ENCODE results near the gene PARD6G. TPM values are rescaled to one million over a fixed set of nuclear protein-coding genes. Genes with fewer than 3 reads are reported as not detected.

The PARD6G gene
- total and polyA plus RNA-seq, 4 experiments from 2014 or later: 0.13 to 1.3 (median 0.28) TPM; not detected in 1

- H3K27ac ChIP-seq (ENCODE audit: low read depth, low read length): no peak overlapping the region
Observed at GRCh38 chr18:80178935-80179818, 68.1 kb downstream of the PARD6G start.

GRCh38 chr18:80177128-80177527 is 70.2 kb downstream of the PARD6G start:
- H3K27ac ChIP-seq (ENCODE audit: low read depth, low read length): no peak overlapping the region
- POLR2A ChIA-PET (ENCODE audit: partially characterized antibody): no interaction called here
- no peaks in the 10 kb centered on the region for H3K27me3 ChIP-seq (ENCODE audit: insufficient read depth, low read length)
- intact Hi-C loops (cut with micrococcal nuclease): no loop called here
- DNase-seq: no peak
- Mint-ChIP-seq H3K9me3 (no peaks in the 10 kb centered on the region), H3K4me3 (no peak overlapping the region), H3K4me1 (peaks cover 14 to 17% (median 15%) of the 10 kb centered on the region in 4 donors), H3K27ac (peak overlapping the region in 3 of 7 donors; percentile 3 to 53 (median 18)), H3K27me3 (peaks cover 8 to 18% of the 10 kb centered on the region in 2 donors), H3K36me3 (no peaks in the 10 kb centered on the region)
- H3K36me3 ChIP-seq (ENCODE audit: insufficient read depth, low read length): no peaks in the 10 kb centered on the region
- no peaks in the 10 kb centered on the region for H3K9me3 ChIP-seq (ENCODE audit: control insufficient read depth in 1 of 2, low read length in 2 of 2)
- peaks cover 18% of the 10 kb centered on the region for H3K4me1 ChIP-seq (ENCODE audit: insufficient read depth, low read length)
- H3K4me3 ChIP-seq (ENCODE audit: low read length in 2 of 2): no peak overlapping the region
- CTCF ChIA-PET (ENCODE audit: partially characterized antibody): no interaction called here

More at GRCh38 chr18:80178935-80179818, 68.1 kb downstream of the PARD6G start:
- Mint-ChIP-seq H3K36me3 (no peaks in the 10 kb centered on the region), H3K27me3 (peaks cover 3 to 10% of the 10 kb centered on the region in 2 donors), H3K4me3 (no peak overlapping the region), H3K27ac (peak overlapping the region in 1 of 7 donors; percentile 37), H3K9me3 (no peaks in the 10 kb centered on the region), H3K4me1 (peaks cover 14 to 17% (median 15%) of the 10 kb centered on the region in 4 donors)
- POLR2A ChIA-PET (ENCODE audit: partially characterized antibody): no interaction called here
- Histone ChIP-seq H3K27me3 (ENCODE audit: insufficient read depth, low read length) (no peaks in the 10 kb centered on the region), H3K9me3 (ENCODE audit: control insufficient read depth in 1 of 2, low read length in 2 of 2) (no peaks in the 10 kb centered on the region), H3K36me3 (ENCODE audit: insufficient read depth, low read length) (no peaks in the 10 kb centered on the region), H3K4me3 (ENCODE audit: low read length in 2 of 2) (no peak overlapping the region), H3K4me1 (ENCODE audit: insufficient read depth, low read length) (peaks cover 15% of the 10 kb centered on the region)
- CTCF ChIA-PET (ENCODE audit: partially characterized antibody): no interaction called here
- intact Hi-C loops (cut with micrococcal nuclease): no loop called here
- no peak for DNase-seq

DNA sequence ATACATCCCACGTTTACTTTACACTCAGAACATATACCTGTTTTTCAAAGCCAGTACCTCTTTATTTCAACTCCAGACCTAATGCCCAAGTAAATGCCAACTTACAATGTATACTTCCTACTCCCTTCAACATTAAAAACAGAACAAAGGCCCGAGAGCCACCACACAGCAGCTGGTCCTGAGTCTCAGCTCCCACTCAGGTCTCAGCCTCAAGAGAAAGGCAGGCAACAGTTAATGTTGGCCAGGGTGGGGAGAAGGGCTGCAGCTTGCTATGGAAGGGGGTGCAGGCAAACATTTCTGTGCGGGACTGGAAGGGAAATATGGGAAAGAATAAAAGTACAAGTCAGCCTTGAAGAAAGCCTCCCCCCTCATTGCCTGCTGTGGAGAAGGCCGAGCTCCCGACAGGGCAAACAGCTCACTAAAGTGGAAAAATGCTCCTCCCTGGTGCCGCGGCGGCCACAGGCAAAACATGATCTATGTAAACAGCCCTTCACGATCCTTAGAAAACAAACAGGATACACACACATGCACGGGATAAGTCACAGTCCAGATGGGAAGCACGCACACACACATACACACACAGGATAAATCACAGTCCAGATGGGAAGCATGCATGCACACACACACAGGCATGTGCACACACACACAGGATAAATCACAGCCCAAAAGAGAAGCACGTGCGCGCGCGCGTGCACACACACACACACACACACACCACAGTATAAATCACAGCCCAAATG is 70.8 kb downstream of the PARD6G start:
- Histone ChIP-seq H3K4me1 (ENCODE audit: insufficient read depth, low read length) (peaks cover 18% of the 10 kb centered on the region), H3K9me3 (ENCODE audit: control insufficient read depth in 1 of 2, low read length in 2 of 2) (no peaks in the 10 kb centered on the region), H3K4me3 (ENCODE audit: low read length in 2 of 2) (no peak overlapping the region), H3K27me3 (ENCODE audit: insufficient read depth, low read length) (no peaks in the 10 kb centered on the region), H3K27ac (ENCODE audit: low read depth, low read length) (no peak overlapping the region), H3K36me3 (ENCODE audit: insufficient read depth, low read length) (no peaks in the 10 kb centered on the region)
- peaks cover 11 to 21% of the 10 kb centered on the region in 2 donors for H3K27me3 Mint-ChIP-seq
- peaks cover 17 to 23% (median 18%) of the 10 kb centered on the region in 4 donors for H3K4me1 Mint-ChIP-seq
- intact Hi-C loops (cut with micrococcal nuclease): no loop called here
- no peak for DNase-seq
- no peaks in the 10 kb centered on the region for H3K9me3 Mint-ChIP-seq
- CTCF ChIA-PET (ENCODE audit: partially characterized antibody): interaction anchor here (0.7 kb wide), 1 partner anchor 17 kb away, joined by 3 read pairs; no protein-coding TSS in a partner anchor
- H3K4me3 Mint-ChIP-seq: peak overlapping the region in 1 of 8 donors; percentile 3
- POLR2A ChIA-PET (ENCODE audit: partially characterized antibody): no interaction called here
- no peaks in the 10 kb centered on the region for H3K36me3 Mint-ChIP-seq
- peak overlapping the region in 6 of 7 donors; percentile 38 to 96 (median 66) for H3K27ac Mint-ChIP-seq

GRCh38 chr18:80175451-80176204 is 71.7 kb downstream of the PARD6G start:
- CTCF ChIA-PET (ENCODE audit: partially characterized antibody): interaction anchor here (0.7 kb wide), 1 partner anchor 16 kb away, joined by 3 read pairs; no protein-coding TSS in a partner anchor
- Histone ChIP-seq H3K4me3 (ENCODE audit: low read length in 2 of 2) (no peak overlapping the region), H3K4me1 (ENCODE audit: insufficient read depth, low read length) (peaks cover 18% of the 10 kb centered on the region), H3K27me3 (ENCODE audit: insufficient read depth, low read length) (no peaks in the 10 kb centered on the region), H3K9me3 (ENCODE audit: control insufficient read depth in 1 of 2, low read length in 2 of 2) (no peaks in the 10 kb centered on the region), H3K36me3 (ENCODE audit: insufficient read depth, low read length) (no peaks in the 10 kb centered on the region), H3K27ac (ENCODE audit: low read depth, low read length) (peak overlapping the region; percentile 20)
- H3K4me3 Mint-ChIP-seq: peak overlapping the region in 7 of 8 donors; percentile 21 to 74 (median 67)
- intact Hi-C loops (cut with micrococcal nuclease): no loop called here
- DNase-seq: peak; percentile 60 to 78 (median 67)
- peaks cover 12 to 23% of the 10 kb centered on the region in 2 donors for H3K27me3 Mint-ChIP-seq
- H3K36me3 Mint-ChIP-seq: no peaks in the 10 kb centered on the region
- peaks cover 17 to 27% (median 19%) of the 10 kb centered on the region in 4 donors for H3K4me1 Mint-ChIP-seq
- H3K27ac Mint-ChIP-seq: peak overlapping the region; percentile 69 to 96 (median 91)
- H3K9me3 Mint-ChIP-seq: no peaks in the 10 kb centered on the region
- POLR2A ChIA-PET (ENCODE audit: partially characterized antibody): no interaction called here

- Mint-ChIP-seq H3K27me3 (peaks cover 19 to 20% of the 10 kb centered on the region in 2 donors), H3K36me3 (no peaks in the 10 kb centered on the region), H3K4me1 (peaks cover 19 to 27% (median 19%) of the 10 kb centered on the region in 4 donors), H3K4me3 (no peak overlapping the region), H3K9me3 (peaks cover 0 to 2% (median 0%) of the 10 kb centered on the region in 8 donors), H3K27ac (no peak overlapping the region)
- DNase-seq: no peak
- no peaks in the 10 kb centered on the region for H3K36me3 ChIP-seq (ENCODE audit: insufficient read depth, low read length)
- intact Hi-C loops (cut with micrococcal nuclease): no loop called here
- no peaks in the 10 kb centered on the region for H3K9me3 ChIP-seq (ENCODE audit: control insufficient read depth in 1 of 2, low read length in 2 of 2)
- peaks cover 20% of the 10 kb centered on the region for H3K4me1 ChIP-seq (ENCODE audit: insufficient read depth, low read length)
- no peak overlapping the region for H3K27ac ChIP-seq (ENCODE audit: low read depth, low read length)
- CTCF ChIA-PET (ENCODE audit: partially characterized antibody): no interaction called here
- POLR2A ChIA-PET (ENCODE audit: partially characterized antibody): no interaction called here
- no peak overlapping the region for H3K4me3 ChIP-seq (ENCODE audit: low read length in 2 of 2)
- H3K27me3 ChIP-seq (ENCODE audit: insufficient read depth, low read length): no peaks in the 10 kb centered on the region
Observed at GRCh38 chr18:80173060-80173459, 74.3 kb downstream of the PARD6G start.

DNA sequence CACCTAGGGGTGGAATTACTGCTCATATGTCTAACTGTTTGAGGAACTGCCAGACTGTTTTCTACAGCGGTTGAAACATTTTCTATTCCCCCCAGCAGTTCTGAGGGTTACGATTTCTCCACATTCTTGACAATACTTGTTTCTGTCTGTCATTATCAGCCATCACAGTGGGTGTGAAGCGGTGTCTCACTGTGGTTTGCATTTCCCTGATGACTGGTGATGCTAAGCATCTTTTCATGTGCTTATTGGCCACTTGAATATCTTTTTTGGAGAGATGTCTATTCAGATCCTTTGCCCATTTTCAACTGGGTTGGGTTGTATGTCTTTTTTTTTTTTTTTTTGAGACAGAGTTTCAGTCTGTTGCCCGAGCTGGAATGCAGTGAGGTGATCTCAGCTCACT is 75.3 kb downstream of the PARD6G start:
- Mint-ChIP-seq H3K27me3 (peaks cover 19 to 20% of the 10 kb centered on the region in 2 donors), H3K4me3 (peak overlapping the region in 1 of 8 donors; percentile 4), H3K4me1 (peaks cover 17 to 27% (median 19%) of the 10 kb centered on the region in 4 donors), H3K9me3 (peaks cover 0 to 2% (median 0%) of the 10 kb centered on the region in 8 donors), H3K27ac (no peak overlapping the region), H3K36me3 (no peaks in the 10 kb centered on the region)
- POLR2A ChIA-PET (ENCODE audit: partially characterized antibody): no interaction called here
- H3K4me1 ChIP-seq (ENCODE audit: insufficient read depth, low read length): peaks cover 26% of the 10 kb centered on the region
- no peak for DNase-seq
- H3K27ac ChIP-seq (ENCODE audit: low read depth, low read length): no peak overlapping the region
- intact Hi-C loops (cut with micrococcal nuclease): no loop called here
- H3K9me3 ChIP-seq (ENCODE audit: control insufficient read depth in 1 of 2, low read length in 2 of 2): no peaks in the 10 kb centered on the region
- CTCF ChIA-PET (ENCODE audit: partially characterized antibody): no interaction called here
- no peaks in the 10 kb centered on the region for H3K36me3 ChIP-seq (ENCODE audit: insufficient read depth, low read length)
- H3K27me3 ChIP-seq (ENCODE audit: insufficient read depth, low read length): no peaks in the 10 kb centered on the region
- no peak overlapping the region for H3K4me3 ChIP-seq (ENCODE audit: low read length in 2 of 2)

Data from CD4-positive, alpha-beta memory T cell (primary cell).